Esophagus squamous epithelium (tissue), 4 donors: Measurements from ENCODE around the gene DMTF1.

Experiments
- POLR2A ChIP-seq, 4 donors: fragments of 450-650 bp; IDR thresholded peaks; one replicate each; pipeline ENCODE4 v1.6.1; 2017; ENCODE audit warnings: antibody characterized with exemption in 4 of 4, mild to moderate bottlenecking in 4 of 4, moderate library complexity in 3 of 4
- TF ChIP-seq, protein P1 (sequence below), 6 experiments: fragments of 450-650 bp in 4 of 6; fragments of 200-600 bp in 2 of 6; sonication (generic) in 2 of 6; IDR thresholded peaks; one replicate each; pipeline ENCODE4 v1.5.1; 2016 to 2019; ENCODE audit warnings: antibody characterized with exemption in 6 of 6, mild to moderate bottlenecking in 4 of 6, moderate library complexity in 4 of 6

GRCh38 chr7:87220026-87220733 is 67.9 kb downstream of the DMTF1 start:
- TF ChIP-seq POLR2A (IDR thresholded peaks at IDR 0.05): peak in 3 of 4 donors; percentile 75 to 95 (median 75)
- TF ChIP-seq, protein P1, sequence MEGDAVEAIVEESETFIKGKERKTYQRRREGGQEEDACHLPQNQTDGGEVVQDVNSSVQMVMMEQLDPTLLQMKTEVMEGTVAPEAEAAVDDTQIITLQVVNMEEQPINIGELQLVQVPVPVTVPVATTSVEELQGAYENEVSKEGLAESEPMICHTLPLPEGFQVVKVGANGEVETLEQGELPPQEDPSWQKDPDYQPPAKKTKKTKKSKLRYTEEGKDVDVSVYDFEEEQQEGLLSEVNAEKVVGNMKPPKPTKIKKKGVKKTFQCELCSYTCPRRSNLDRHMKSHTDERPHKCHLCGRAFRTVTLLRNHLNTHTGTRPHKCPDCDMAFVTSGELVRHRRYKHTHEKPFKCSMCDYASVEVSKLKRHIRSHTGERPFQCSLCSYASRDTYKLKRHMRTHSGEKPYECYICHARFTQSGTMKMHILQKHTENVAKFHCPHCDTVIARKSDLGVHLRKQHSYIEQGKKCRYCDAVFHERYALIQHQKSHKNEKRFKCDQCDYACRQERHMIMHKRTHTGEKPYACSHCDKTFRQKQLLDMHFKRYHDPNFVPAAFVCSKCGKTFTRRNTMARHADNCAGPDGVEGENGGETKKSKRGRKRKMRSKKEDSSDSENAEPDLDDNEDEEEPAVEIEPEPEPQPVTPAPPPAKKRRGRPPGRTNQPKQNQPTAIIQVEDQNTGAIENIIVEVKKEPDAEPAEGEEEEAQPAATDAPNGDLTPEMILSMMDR (IDR thresholded peaks at IDR 0.05): no peak
